HPDE6-E6E7 (cell line): ENCODE results near the gene ZSCAN18.

Experiments
- DNase-seq: peaks from one replicate; pipeline ENCODE4 v3.0.0; 2011; ENCODE audit warnings: missing footprints; ENCODE audit errors: extremely low spot score

The ZSCAN18 gene

DNA sequence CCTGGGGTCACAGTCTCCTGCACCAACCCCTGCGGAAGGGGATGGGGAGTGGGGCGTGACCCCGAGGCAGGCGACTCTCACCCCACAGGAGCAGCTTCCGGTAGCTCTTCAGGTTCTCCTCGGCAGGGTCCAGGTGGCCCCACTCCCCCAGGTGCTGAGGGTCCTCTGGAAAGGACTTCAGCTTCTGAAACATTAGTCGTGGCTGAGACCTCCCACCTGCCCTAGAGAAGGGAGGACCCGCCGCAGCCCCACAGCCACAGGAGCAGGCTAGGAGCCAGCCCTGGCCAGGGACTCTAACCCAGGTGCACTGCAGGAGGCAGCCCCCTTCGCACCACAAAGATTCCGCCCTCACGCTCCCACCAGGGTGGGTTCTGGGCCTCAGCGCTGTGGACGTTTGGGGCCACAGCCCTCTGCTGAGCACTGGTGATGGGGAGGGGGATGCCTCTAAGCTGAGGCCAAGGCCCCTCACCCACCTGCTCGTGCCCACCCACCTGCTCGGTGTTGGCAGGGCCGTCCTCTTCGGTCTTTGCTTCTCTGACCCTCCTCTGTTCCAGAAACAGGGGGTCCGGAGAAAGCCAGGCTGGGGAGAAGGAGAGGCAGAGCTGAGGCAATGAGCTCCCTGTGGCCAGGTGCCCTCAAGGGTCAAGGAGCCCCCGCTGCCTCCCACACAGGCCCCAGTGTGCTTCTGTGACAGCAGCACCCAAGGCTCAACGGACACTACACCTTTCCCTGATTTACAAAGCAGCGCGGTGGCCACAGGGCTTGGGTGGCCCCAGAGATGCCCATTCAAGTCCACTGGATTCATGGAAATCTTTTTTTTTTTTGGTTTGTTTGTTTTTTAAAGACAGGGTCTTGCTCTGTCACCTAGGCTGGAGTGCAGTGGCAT is 11.0 kb downstream of the ZSCAN18 start:
- DNase-seq = no peak

- no peak for DNase-seq
Observed at GRCh38 chr19:58085348-58085875, 12.6 kb downstream of the ZSCAN18 start.

- no peak for DNase-seq
Observed at GRCh38 chr19:58084596-58085347, 13.3 kb downstream of the ZSCAN18 start.

DNA sequence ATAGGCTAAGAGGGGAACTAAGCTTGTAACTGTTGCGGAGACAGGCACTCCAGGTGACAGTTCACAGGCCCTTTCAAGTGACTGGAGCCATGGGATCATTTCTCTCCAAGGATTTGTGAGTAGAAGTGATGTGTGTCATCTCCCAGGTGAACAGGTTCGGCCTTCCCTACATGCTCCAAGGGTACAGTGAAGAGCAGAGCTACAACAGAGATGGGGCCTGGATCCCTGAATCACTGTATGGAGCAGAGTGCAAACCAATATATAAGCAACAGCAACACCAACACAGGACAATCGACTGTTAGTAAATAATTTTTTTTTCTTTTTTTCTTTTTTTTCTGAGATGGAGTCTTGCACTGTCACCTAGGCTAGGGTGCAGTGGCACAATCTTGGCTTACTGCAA is 15.0 kb downstream of the ZSCAN18 start:
- no peak for DNase-seq

GRCh38 chr19:58079792-58080191 is 18.2 kb downstream of the ZSCAN18 start:
- no peak for DNase-seq

DNA sequence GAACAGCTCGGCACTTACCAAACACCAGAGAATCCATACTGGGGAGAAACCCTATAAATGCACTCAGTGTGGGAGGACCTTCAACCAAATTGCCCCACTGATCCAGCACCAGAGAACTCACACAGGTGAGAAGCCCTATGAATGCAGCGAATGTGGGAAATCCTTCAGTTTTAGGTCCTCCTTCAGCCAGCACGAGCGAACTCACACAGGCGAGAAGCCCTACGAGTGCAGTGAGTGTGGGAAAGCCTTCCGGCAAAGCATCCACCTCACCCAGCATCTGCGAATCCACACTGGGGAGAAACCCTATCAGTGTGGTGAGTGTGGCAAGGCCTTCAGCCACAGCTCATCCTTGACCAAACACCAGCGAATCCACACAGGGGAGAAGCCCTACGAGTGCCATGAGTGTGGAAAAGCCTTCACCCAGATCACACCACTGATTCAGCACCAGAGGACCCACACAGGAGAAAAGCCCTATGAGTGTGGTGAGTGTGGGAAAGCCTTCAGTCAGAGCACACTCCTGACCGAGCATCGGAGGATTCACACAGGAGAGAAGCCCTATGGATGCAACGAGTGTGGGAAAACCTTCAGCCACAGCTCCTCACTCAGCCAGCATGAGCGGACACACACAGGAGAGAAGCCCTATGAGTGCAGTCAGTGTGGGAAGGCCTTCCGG is 30.7 kb downstream of the ZSCAN18 start:
- DNase-seq = no peak

DNA sequence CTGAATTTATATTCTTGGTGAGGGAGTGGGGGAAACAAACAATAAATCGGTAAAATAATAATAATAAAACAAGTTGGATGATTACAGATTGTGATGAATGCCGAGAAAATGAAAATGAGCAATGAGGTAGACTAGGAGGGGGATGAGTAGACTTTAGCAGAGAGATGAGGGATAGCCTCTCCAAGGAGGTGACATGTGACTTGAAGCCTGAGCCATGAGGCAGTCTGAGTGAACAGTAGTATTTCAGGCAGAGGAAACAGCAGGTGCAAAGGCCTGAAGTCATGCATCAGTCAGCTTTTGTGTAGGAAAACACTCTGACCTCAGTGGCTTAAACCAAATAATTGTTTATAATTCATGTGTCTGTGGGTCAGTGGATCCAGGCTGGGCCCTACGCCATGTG is 34.3 kb downstream of the ZSCAN18 start:
- no peak for DNase-seq

GRCh38 chr19:58060231-58060630 is 37.8 kb downstream of the ZSCAN18 start:
- DNase-seq = no peak

DNA sequence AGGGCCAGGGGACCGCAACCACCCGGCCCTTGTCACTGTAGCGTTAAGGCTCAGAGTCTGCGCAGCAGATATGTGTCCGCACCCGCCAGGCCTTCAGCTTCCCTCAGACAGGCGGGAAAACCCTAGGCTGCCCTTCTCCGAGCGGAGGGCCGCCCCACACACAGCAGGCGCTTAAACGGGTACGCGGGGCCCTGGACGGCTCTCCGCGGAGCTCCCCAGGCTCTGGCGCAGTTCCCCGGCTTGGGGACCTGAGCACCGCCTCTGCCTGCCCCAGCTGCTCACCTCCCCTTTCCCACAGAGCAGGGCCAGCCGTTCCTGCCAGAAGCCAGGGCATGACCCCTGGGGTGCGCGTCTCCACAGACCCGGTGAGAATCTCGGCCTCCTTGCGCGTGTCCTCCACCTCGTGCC is 38.4 kb downstream of the ZSCAN18 start:
- DNase-seq = no peak

GRCh38 chr19:58059003-58059670 is 38.9 kb downstream of the ZSCAN18 start, which contains the start of gene ZNF135:
TSS of gene ZNF135 (plus strand) at chr19:58059282. CDS start at chr19:58060003, 721 bp downstream.
- DNase-seq = peak; percentile 72

GRCh38 chr19:58058467-58058866 is 39.6 kb downstream of the ZSCAN18 start:
- DNase-seq = no peak

- DNase-seq = no peak
Observed at GRCh38 chr19:58056861-58057260, 41.2 kb downstream of the ZSCAN18 start.

GRCh38 chr19:58056261-58056660 is 41.8 kb downstream of the ZSCAN18 start:
- no peak for DNase-seq

- no peak for DNase-seq
Observed at GRCh38 chr19:58054901-58055874, 42.8 kb downstream of the ZSCAN18 start.

DNA sequence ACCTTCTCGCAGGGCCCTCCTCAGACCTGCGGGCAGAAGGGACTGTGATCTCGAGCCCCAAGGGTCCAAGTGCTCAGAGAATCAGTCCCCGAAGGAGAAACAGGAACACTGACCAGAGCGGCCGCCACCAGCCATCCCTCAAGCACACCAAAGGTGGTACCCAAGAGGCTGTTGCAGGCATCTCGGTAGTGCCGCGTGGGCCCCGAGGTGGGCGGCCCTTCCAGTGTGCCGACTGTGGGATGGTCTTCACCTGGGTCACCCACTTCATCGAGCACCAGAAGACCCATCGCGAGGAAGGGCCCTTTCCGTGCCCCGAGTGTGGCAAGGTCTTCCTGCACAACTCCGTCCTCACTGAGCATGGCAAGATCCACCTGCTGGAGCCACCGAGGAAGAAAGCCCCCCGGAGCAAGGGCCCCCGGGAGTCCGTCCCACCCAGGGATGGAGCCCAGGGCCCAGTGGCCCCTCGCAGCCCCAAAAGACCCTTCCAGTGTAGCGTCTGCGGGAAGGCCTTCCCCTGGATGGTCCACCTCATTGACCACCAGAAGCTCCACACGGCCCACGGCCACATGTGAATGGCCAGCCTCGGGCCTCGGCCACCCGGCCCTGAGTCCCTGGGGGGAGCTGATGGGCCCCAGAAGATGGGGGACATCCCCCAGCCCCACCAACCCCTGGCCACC is 44.4 kb downstream of the ZSCAN18 start:
- no peak for DNase-seq

GRCh38 chr19:58052256-58052655 is 45.8 kb downstream of the ZSCAN18 start:
- no peak for DNase-seq

GRCh38 chr19:58047672-58048071 is 50.4 kb downstream of the ZSCAN18 start:
- DNase-seq = no peak

DNA sequence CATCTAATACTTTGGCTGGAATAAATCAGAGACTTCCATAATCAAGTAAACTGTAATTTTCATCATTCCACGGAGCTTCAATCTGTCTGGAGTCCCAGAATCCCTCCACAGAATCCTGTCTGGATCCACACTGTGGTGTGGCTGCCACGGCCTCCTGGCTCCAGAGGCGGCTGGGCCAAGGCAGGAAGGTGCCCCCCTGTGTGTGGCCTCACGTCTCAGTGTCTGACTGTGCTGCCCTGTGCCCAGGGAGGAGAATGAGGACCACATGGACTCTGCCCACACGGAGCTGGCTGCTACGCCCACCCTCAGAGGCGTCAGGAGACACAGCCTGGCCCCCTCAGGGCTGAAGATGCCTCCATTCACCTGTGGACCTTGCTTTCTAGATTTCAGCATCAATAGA is 51.2 kb downstream of the ZSCAN18 start:
- no peak for DNase-seq

- no peak for DNase-seq
Observed at GRCh38 chr19:58045411-58046050, 52.5 kb downstream of the ZSCAN18 start.
